ENCODE results near the gene RNU6-7.

Gene RNU6-7

GRCh38 chr14:32201816-32202490, at the start of gene RNU6-7:
RNU6-7 (plus strand) TSS chr14:32202045.
- DNase-seq: peak; percentile 64

- DNase-seq: no peak
Observed at GRCh38 chr14:32166029-32166428, 35.8 kb upstream of the RNU6-7 start.

DNA sequence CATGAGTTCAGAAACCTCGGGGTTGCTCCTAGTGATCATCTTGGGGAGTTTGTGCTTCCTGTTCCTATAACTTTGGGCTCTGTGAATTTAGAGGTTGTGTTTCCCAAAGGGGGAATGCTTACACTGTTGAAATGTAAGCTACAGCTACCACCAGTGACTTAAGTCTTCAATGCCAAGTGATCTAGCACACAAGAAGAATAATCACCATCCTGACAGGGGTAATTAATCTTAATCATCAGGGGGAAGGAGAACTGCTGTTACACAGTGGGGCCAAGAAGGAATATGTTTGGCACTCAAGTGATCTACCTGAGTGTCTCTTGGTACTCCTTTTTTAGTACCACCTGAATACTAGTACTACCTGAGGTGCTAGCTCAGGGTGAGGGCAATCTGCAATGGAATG, 34.9 kb upstream of the RNU6-7 start:
- no peak for DNase-seq

GRCh38 chr14:32167907-32168306, 33.9 kb upstream of the RNU6-7 start:
- DNase-seq: no peak

GRCh38 chr14:32169191-32169590, 32.7 kb upstream of the RNU6-7 start:
- DNase-seq: no peak

GRCh38 chr14:32171469-32171868, 30.4 kb upstream of the RNU6-7 start:
- DNase-seq: no peak

- no peak for DNase-seq
Observed at GRCh38 chr14:32183151-32184058, 18.4 kb upstream of the RNU6-7 start.

GRCh38 chr14:32185097-32185496, 16.7 kb upstream of the RNU6-7 start:
- no peak for DNase-seq

- DNase-seq: no peak
Observed at GRCh38 chr14:32186248-32186647, 15.6 kb upstream of the RNU6-7 start.

GRCh38 chr14:32189811-32190210, 12.0 kb upstream of the RNU6-7 start:
- DNase-seq: no peak

DNA sequence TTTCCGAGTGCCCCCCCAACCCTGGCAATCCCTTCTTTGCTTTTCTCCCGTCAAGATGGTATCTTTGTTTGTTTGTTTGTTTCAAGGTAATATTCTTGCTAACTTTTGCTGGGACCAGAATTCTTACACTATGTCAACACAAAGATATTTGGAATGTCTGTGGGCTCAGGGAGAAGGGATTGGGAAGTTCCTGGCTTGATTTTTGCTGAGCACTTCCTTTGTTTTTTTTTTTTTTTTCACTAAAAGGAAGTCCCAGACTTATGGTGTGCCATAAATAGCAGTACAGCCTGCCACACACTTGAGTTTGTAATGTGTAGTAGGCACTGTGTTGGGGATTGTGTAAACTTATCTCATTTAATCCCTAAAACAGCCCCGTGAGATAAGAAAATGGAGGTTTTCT, 11.2 kb upstream of the RNU6-7 start:
- DNase-seq: no peak

GRCh38 chr14:32192712-32193373, 9.0 kb upstream of the RNU6-7 start:
- DNase-seq: no peak

DNA sequence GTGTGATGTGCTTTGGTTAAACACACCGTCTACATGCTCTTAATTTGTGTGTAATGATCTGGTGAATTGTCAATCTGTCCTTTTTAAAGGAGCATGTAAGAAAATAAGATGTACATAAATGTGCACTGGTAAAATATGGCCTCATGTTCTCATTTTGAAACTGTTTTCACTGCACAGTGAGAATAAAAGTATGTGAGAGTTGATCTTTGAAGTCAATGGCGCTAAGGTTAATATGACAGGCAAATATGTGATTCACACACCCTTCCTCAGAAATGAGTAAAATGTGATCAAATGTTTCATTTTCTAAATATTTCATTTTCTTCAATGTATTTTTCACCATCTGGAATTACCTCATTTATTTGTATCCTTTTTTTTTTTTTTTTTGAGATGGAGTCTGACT, 8.3 kb upstream of the RNU6-7 start:
- DNase-seq: no peak

DNA sequence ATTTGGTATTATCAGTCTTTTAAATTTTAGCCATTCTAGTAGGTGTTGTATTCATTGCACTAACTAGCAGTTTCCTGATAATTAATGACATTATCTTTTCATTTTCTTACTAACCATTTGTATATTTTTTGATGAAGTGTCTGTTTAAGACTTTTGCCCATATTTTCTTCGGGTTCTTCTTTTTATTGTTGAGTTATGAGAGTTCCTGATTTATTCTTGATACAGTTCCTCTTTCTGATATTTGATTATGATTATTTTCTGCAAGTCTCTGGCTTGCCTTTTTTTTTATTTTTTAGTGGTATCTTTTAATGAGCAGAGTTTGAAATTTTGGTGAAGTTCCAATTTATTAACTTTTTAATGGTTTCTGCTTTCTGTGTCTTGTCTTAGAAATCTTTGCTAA, 6.2 kb upstream of the RNU6-7 start:
- no peak for DNase-seq

- DNase-seq: no peak
Observed at GRCh38 chr14:32197919-32198318, 3.9 kb upstream of the RNU6-7 start.

DNA sequence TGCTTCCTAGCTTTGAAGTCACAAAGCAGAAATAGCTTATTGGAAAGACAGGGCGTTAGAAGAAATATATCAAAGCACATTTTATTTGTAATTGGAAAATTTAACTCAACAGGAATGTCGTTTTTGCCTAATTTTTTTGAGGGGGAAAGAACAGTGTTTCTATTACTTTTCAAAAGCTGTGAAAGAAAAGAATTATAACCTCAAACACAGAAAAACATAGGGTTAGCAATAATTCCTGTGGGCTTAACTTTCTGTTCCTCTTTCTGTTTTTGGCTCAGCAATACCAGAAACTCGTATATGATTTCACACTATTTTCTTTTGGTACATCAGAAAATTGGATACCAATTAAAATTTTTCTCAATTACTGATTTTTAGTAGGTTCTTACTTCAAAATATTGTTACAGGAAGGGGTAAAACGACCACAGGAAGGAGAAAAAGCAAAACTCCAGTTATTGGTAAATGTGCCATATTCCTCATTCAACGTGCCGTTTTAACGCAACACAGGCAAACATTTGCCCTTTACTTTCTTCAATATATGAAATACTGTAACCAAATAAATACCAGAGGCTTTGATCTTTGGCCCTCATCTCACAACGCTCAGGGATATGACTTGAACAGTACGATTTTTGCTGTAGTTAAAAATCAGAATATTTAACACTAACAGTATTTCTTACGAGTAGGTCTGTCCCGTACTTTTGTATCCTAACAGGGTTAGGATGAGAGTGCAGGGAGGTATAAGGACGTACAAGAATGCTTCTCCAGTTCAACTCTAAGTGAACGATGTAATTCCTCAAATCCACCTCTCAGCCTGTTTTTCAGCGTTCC, 1.3 kb upstream of the RNU6-7 start:
- DNase-seq: no peak

DNA sequence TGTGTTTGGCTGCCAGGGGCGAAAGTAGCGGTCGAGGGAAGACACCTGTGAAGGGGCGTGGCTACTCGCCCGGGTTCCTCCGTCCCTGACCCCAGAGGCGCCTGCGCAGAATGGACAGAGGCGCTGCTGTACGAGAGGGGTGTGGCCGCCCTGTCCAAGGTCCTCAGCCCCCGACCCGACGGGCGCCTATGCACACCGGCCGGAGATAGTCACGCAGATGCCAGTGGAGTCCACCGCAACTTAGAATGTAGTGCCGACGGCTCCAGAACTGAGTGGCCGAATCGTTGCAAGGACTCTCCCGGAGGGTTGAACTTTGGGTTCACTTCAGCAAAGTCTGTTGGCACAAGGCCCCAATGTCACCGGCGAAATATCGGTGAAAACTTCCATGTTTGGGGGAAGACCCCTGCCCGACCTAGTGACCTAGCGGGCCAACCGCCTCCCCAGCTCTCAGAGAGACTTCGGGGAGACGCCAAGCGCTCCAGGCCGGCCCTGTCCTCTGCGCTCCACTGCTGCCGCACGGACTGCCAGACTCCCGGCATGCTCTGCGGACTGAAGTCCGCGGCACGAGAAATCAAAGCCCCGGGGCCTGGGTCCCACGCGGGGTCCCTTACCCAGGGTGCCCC, 541 bp upstream of the RNU6-7 start:
- peak; percentile 73 for DNase-seq

DNA sequence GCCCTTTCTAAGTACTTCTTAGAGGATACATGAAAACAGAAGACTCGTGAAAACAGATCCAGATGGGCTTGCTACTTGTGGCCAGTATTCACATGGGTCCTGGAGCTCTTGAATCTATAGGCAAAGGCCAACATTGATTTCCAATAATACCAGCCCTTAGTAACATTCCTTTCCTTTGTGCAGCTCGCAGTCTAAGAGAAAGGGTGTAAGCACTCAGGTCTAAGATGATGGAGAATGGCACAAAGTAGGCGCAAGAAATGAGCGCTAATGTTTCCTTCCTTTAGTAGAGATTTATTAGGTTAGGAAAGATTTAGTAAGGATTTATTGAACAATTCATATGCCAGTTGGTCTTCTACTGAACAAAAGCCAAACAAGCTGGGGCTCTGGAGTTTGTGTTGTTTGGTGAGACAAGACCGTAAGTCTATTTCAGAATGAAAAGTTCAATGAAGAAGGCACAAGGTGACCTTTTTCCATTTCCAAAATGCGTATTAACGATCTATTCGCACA, 699 bp downstream of the RNU6-7 start:
- peak; percentile 50 for DNase-seq

GRCh38 chr14:32202998-32203882, 1.4 kb downstream of the RNU6-7 start, which contains the start of gene RNU6-8:
RNU6-8 (minus strand) TSS chr14:32203269.
- DNase-seq: peak; percentile 88

DNA sequence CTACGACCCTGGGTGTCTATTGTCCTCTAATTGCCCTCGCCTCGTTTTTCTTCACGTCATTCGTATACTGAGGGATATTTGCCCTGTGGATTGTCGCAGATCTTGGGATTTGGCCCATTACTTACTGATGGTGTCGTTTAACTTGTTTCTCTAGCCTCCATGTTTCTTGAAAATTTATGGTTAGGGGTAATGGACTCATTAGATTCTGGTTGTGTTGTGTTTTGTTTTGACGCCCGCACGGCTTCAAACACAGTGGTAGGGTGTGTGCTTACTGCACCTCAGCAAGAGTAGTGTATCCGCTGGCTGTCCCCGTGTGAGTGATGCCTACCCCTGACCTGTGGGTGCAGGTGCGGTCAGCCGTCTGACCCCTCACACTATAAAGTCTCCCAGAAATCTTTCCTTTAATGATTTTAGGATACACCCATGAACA, 2.1 kb downstream of the RNU6-7 start:
- DNase-seq: peak; percentile 33

DNA sequence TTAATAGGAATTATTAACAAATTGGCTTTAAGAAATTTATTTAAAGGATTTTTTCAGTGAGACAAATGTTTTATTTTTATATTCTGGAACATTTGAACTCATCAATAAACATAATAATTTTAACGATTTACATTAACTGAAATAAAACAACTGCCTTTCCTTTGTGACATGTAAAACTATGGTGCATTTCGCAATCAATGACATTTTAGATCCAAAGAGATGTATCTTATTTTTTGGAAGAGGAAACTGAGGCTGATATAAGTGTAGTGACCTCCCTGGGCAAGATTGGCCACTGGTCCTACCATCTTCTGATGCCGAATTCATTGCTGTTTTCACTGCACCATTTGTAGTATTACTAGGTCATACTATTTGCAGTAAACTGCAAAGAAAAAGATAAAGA, 3.7 kb downstream of the RNU6-7 start:
- no peak for DNase-seq

Data from NCI-H1694 (cell line).